Subcutaneous abdominal adipose tissue (tissue), 5 donors: ENCODE results near the gene MAP2K5.

Experiments used
- H3K27ac ChIP-seq: one replicate; pipeline ENCODE4 v1.7.0; 2013; ENCODE audit warnings: low read depth, mild to moderate bottlenecking, inconsistent platforms, low read length, moderate library complexity
- H3K27me3 ChIP-seq, 5 donors: one replicate each; pipeline ENCODE4 v1.7.0; 2013; ENCODE audit warnings: low read length in 5 of 5, inconsistent platforms in 1 of 5; ENCODE audit not compliant: control insufficient read depth in 5 of 5, insufficient read depth in 4 of 5
- H3K36me3 ChIP-seq, 5 donors: one replicate each; pipeline ENCODE4 v1.7.0; 2013; ENCODE audit warnings: low read length in 5 of 5; ENCODE audit not compliant: control insufficient read depth in 5 of 5, insufficient read depth in 5 of 5
- H3K4me1 ChIP-seq, 5 donors: one replicate each; pipeline ENCODE4 v1.7.0; 2013; ENCODE audit warnings: low read length in 5 of 5, mild to moderate bottlenecking in 3 of 5, moderate library complexity in 1 of 5; ENCODE audit not compliant: control insufficient read depth in 5 of 5, insufficient read depth in 5 of 5
- H3K4me3 ChIP-seq, 5 donors: one replicate each; pipeline ENCODE4 v1.7.0; 2013; ENCODE audit warnings: low read length in 5 of 5, low read depth in 1 of 5
- H3K9ac ChIP-seq, 5 donors: one replicate each; pipeline ENCODE4 v1.7.0; 2013; ENCODE audit warnings: low read length in 5 of 5, mild to moderate bottlenecking in 4 of 5, moderate library complexity in 3 of 5
- H3K9me3 ChIP-seq, 5 donors: one replicate each; pipeline ENCODE4 v1.7.0; 2013; ENCODE audit warnings: low read length in 5 of 5; ENCODE audit not compliant: control insufficient read depth in 5 of 5
- donor health status: healthy.
- donor health status: healthy.
- donor health status: healthy.
- donor health status: healthy.
- donor health status: healthy.

MAP2K5 gene

DNA sequence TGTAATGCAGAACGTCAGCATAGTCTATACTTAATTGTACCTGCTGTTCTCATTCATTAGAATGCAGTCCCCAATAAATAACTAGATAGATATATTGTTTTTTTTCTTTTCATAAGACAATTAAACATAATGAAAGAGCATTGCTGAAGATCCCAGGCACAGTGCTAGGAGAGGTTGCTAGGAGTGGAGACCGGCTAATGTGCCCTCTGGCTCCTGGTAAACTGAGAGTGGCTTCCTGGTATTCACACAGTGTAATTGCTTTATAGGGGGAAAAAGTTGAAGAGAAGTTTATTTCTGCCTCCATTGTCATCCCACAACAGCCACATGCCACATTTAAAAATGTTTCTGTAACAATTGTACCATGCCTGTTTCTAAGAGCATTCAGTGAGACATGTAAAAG, 135.6 kb downstream of the MAP2K5 start:
- Histone ChIP-seq H3K27ac (no peak overlapping the region), H3K4me1 (no peaks in the 10 kb centered on the region), H3K4me3 (no peak overlapping the region), H3K9me3 (no peaks in the 10 kb centered on the region), H3K27me3 (no peaks in the 10 kb centered on the region), H3K9ac (no peak overlapping the region), H3K36me3 (peaks cover 0 to 4% (median 0%) of the 10 kb centered on the region in 5 donors)

GRCh38 chr15:67678993-67679392, 136.5 kb downstream of the MAP2K5 start:
- H3K9ac ChIP-seq: no peak overlapping the region
- peaks cover 0 to 8% (median 0%) of the 10 kb centered on the region in 5 donors for H3K36me3 ChIP-seq
- H3K27ac ChIP-seq: no peak overlapping the region
- H3K27me3 ChIP-seq: no peaks in the 10 kb centered on the region
- H3K4me3 ChIP-seq: no peak overlapping the region
- H3K9me3 ChIP-seq: peaks cover under 1 to 9% (median 6%) of the 10 kb centered on the region in 5 donors
- H3K4me1 ChIP-seq: no peaks in the 10 kb centered on the region

DNA sequence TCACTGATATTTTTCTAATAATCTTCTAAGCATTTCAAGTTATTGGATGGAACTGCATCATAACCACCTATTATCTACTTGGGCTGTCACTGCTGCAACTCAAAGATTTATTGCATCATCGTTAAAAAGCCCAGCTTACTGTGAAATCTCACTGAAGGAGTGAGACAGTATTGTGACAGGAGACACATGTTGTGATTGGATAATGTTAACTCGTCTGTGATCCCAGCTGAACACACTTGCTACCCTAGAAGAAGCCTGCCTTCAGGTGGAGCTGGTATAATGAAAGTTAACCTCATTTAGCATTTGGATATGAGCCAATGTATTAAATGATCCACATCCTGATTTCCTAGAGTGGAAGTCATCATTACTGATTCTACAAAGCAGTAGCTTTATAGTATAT, 138.1 kb downstream of the MAP2K5 start:
- H3K27ac ChIP-seq: no peak overlapping the region
- H3K27me3 ChIP-seq: no peaks in the 10 kb centered on the region
- H3K4me3 ChIP-seq: no peak overlapping the region
- H3K4me1 ChIP-seq: no peaks in the 10 kb centered on the region
- H3K9me3 ChIP-seq: peaks cover 6 to 24% (median 17%) of the 10 kb centered on the region in 5 donors
- H3K36me3 ChIP-seq: peaks cover 0 to 8% (median 0%) of the 10 kb centered on the region in 5 donors
- H3K9ac ChIP-seq: no peak overlapping the region

DNA sequence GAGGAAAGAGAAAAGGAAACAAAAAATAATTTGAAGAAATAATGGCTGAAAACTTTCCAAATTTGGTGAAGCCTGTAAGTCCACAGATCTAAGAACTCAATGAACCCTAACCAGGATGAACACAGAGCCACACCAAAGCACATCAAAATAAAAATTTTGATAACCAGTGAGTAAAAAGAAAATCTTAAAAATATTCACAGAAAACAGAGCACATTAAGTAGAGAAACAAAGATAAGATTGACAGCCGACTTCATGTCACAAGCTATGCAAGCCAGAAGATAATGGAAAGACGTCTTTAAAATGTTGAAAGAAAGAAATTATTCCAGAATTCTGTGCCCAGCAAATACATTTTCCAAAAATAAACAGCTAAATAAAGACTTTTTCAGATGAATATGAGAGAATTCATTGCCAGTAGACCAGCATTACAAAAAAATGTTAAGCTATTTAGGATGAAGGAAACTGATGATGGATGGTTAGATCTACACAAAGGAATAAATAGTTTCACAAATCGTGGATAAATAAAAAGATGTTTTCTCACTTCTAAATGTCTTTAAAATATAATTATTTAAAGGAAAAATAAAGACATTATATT, 142.6 kb downstream of the MAP2K5 start:
- H3K9ac ChIP-seq: no peak overlapping the region
- H3K4me3 ChIP-seq: peak overlapping the region in 1 of 5 donors; percentile 15
- no peaks in the 10 kb centered on the region for H3K4me1 ChIP-seq
- peaks cover 0 to 8% (median 0%) of the 10 kb centered on the region in 5 donors for H3K36me3 ChIP-seq
- H3K27me3 ChIP-seq: no peaks in the 10 kb centered on the region
- no peak overlapping the region for H3K27ac ChIP-seq
- H3K9me3 ChIP-seq: peaks cover 6 to 25% (median 17%) of the 10 kb centered on the region in 5 donors

- Histone ChIP-seq H3K9ac (no peak overlapping the region), H3K9me3 (peaks cover 6 to 25% (median 17%) of the 10 kb centered on the region in 5 donors), H3K27me3 (no peaks in the 10 kb centered on the region), H3K4me3 (no peak overlapping the region), H3K27ac (no peak overlapping the region), H3K4me1 (no peaks in the 10 kb centered on the region), H3K36me3 (peaks cover 0 to 8% (median 0%) of the 10 kb centered on the region in 5 donors)
These were observed 143.2 kb downstream of the MAP2K5 start for GRCh38 chr15:67685716-67686115.

DNA sequence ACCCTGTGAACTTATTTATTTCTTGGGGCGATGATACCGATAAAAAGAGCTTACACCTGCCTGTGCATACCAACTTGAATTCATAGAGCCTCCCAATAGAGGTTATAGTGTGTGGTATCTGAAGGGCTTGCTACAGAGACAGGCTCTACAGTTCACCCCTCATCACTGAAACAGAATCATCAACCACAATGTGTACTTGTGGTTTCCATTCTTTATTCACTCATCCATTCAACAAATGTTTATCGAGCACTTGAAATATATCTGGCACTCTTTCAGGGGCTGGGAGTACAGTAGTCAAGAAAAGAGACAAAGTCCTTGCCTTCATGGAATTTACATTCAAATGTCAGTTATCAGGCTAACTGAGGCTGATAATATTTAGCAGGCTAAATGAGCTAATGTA, 148.4 kb downstream of the MAP2K5 start:
- no peak overlapping the region for H3K4me3 ChIP-seq
- no peak overlapping the region for H3K27ac ChIP-seq
- no peaks in the 10 kb centered on the region for H3K27me3 ChIP-seq
- no peak overlapping the region for H3K9ac ChIP-seq
- H3K9me3 ChIP-seq: peaks cover 0 to 1% (median 0%) of the 10 kb centered on the region in 5 donors
- no peaks in the 10 kb centered on the region for H3K4me1 ChIP-seq
- H3K36me3 ChIP-seq: peaks cover 0 to 4% (median 0%) of the 10 kb centered on the region in 5 donors

- Histone ChIP-seq H3K27ac (no peak overlapping the region), H3K4me1 (no peaks in the 10 kb centered on the region), H3K9ac (no peak overlapping the region), H3K27me3 (no peaks in the 10 kb centered on the region), H3K9me3 (no peaks in the 10 kb centered on the region), H3K4me3 (no peak overlapping the region), H3K36me3 (peaks cover 0 to 4% (median 0%) of the 10 kb centered on the region in 5 donors)
These were observed 148.9 kb downstream of the MAP2K5 start for GRCh38 chr15:67691450-67691849.

DNA sequence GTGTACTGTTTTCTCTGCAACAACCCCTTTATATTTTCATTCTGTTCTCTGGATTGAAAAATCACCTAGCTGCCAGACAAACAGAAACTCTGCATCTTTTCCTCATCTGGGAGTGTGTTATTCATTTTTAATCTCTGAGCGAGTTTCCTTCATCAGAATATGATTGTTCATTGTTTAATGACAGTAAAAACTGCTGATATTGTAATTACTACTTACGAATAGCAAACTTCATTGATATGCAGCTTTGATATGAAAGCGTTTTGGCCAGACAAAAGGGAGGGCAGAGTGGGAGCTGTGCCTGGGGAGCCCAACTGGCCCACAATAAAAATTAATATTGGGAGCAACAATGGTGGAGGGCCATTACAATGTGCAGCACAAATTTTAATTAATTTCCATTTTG, 150.1 kb downstream of the MAP2K5 start:
- H3K9ac ChIP-seq: no peak overlapping the region
- peaks cover 0 to 4% (median 0%) of the 10 kb centered on the region in 5 donors for H3K36me3 ChIP-seq
- H3K27me3 ChIP-seq: no peaks in the 10 kb centered on the region
- H3K9me3 ChIP-seq: no peaks in the 10 kb centered on the region
- H3K4me3 ChIP-seq: no peak overlapping the region
- no peak overlapping the region for H3K27ac ChIP-seq
- H3K4me1 ChIP-seq: no peaks in the 10 kb centered on the region

- no peak overlapping the region for H3K4me3 ChIP-seq
- H3K9ac ChIP-seq: no peak overlapping the region
- no peak overlapping the region for H3K27ac ChIP-seq
- H3K4me1 ChIP-seq: peaks cover 0 to under 1% (median 0%) of the 10 kb centered on the region in 5 donors
- H3K27me3 ChIP-seq: no peaks in the 10 kb centered on the region
- peaks cover 0 to 6% (median 2%) of the 10 kb centered on the region in 5 donors for H3K36me3 ChIP-seq
- peaks cover 0 to 3% (median 0%) of the 10 kb centered on the region in 5 donors for H3K9me3 ChIP-seq
These were observed 153.6 kb downstream of the MAP2K5 start for GRCh38 chr15:67696087-67696486.

GRCh38 chr15:67700023-67700422, 157.5 kb downstream of the MAP2K5 start:
- H3K4me3 ChIP-seq: no peak overlapping the region
- H3K9me3 ChIP-seq: peaks cover 0 to 3% (median 0%) of the 10 kb centered on the region in 5 donors
- H3K9ac ChIP-seq: no peak overlapping the region
- H3K4me1 ChIP-seq: peaks cover 0 to 9% (median 0%) of the 10 kb centered on the region in 5 donors
- peaks cover 2 to 16% (median 9%) of the 10 kb centered on the region in 5 donors for H3K36me3 ChIP-seq
- H3K27me3 ChIP-seq: no peaks in the 10 kb centered on the region
- no peak overlapping the region for H3K27ac ChIP-seq
